Measurements from ENCODE around the gene DIP2C. TPM values are rescaled to one million over a fixed set of nuclear protein-coding genes. Genes with fewer than 3 reads are reported as not detected.
"Not testable (repeated sequence)": the region's sequence is repeated elsewhere in the genome, so short reads cannot be mapped to it uniquely, and the experiment has no call there.

The DIP2C gene
- total RNA-seq, 4 donors from 2014 or later: 2.4 to 14.9 (median 6.1) TPM

DNA sequence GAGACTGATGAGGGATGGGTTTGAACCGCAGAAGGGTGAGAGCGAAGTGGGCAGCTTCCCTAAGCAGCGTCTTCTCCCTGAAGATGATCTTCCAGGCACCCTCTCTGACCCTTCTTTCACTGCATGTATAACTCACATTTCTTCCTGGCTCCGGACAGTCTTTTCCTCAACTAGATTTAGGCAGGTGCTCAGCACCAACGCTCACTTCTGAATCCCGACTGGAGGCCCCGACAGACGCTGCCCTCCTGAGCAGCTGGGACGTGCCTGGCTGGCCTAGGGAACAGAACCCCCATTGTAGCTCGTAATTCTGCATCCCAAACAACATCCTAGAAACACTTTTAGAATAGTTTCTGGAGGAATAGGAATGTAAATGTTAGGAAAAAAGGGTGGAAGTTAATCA is 206.6 kb downstream of the DIP2C start:
- Histone ChIP-seq H3K27me3 (no peaks in the 10 kb centered on the region), H3K4me3 (no peak overlapping the region), H3K27ac (peak overlapping the region in 2 of 4 donors; percentile 18 to 48), H3K36me3 (no peaks in the 10 kb centered on the region), H3K9me3 (no peaks in the 10 kb centered on the region), H3K4me1 (peaks cover 7 to 58% (median 18%) of the 10 kb centered on the region in 3 donors)
- intact Hi-C loops (cut with DNase I): no loop called here
- no peak for DNase-seq
- WGBS, 2 donors: 85 to 92% methylated on average over 6 to 9 of the region's 10 CpGs
- TF ChIP-seq, protein P1, sequence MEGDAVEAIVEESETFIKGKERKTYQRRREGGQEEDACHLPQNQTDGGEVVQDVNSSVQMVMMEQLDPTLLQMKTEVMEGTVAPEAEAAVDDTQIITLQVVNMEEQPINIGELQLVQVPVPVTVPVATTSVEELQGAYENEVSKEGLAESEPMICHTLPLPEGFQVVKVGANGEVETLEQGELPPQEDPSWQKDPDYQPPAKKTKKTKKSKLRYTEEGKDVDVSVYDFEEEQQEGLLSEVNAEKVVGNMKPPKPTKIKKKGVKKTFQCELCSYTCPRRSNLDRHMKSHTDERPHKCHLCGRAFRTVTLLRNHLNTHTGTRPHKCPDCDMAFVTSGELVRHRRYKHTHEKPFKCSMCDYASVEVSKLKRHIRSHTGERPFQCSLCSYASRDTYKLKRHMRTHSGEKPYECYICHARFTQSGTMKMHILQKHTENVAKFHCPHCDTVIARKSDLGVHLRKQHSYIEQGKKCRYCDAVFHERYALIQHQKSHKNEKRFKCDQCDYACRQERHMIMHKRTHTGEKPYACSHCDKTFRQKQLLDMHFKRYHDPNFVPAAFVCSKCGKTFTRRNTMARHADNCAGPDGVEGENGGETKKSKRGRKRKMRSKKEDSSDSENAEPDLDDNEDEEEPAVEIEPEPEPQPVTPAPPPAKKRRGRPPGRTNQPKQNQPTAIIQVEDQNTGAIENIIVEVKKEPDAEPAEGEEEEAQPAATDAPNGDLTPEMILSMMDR (IDR thresholded peaks at IDR 0.05): no peak
- TF ChIP-seq POLR2A (IDR thresholded peaks at IDR 0.05): no peak

DNA sequence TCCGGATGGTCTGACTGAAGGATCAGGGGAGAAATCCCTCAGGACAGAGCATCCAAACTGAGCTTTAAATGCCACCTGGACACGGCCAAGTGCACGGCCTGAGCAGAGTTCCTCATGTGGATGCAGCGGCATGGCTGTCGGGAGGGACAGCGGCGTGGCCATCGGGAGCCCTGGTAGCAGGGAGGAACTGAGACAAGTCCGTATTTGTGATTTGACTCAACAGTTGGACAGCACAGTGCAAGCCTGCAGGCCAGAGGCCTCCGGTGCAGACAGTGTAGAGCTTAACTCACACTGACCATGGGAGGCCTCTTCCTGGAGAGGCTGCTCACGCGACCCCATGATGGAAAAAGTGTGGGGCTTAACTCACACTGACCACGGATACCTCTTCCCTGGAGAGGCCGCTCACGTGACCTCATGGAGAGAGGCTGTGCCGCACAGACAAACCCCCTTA is 207.4 kb downstream of the DIP2C start:
- 88 to 91% methylated on average over 6 to 8 of the region's 16 CpGs for WGBS, 2 donors
- Histone ChIP-seq H3K27ac (peak overlapping the region in 3 of 4 donors; percentile 18 to 48 (median 31)), H3K9me3 (no peaks in the 10 kb centered on the region), H3K4me1 (peaks cover 7 to 56% (median 18%) of the 10 kb centered on the region in 3 donors), H3K27me3 (no peaks in the 10 kb centered on the region), H3K4me3 (no peak overlapping the region), H3K36me3 (no peaks in the 10 kb centered on the region)
- intact Hi-C loops (cut with DNase I): no loop called here
- no peak for DNase-seq
- no peak for TF ChIP-seq POLR2A (IDR thresholded peaks at IDR 0.05)
- TF ChIP-seq, protein P1 (IDR thresholded peaks at IDR 0.05): no peak

DNA sequence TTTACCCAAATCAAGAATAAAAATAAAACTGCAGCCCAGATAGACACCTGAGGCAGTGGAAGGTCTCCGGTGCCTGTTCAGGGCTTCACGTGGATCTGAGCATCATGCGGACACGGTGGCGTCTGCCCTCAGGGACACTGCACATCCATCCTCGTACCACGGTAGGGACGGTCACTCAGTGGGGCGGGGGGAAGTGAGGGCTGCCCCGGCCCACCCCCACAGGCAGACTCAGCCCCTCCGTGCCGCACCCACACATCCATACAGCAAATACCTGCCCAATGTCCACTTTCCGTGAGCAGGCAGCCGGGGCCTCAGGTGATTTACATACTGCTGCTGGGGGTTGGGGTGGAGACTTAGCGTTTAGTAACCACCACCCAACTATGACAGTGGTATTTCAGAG is 207.8 kb downstream of the DIP2C start:
- TF ChIP-seq, protein P1 (IDR thresholded peaks at IDR 0.05): no peak
- TF ChIP-seq POLR2A (IDR thresholded peaks at IDR 0.05): no peak
- H3K27ac ChIP-seq: peak overlapping the region in 3 of 4 donors; percentile 3 to 48 (median 18)

DNA sequence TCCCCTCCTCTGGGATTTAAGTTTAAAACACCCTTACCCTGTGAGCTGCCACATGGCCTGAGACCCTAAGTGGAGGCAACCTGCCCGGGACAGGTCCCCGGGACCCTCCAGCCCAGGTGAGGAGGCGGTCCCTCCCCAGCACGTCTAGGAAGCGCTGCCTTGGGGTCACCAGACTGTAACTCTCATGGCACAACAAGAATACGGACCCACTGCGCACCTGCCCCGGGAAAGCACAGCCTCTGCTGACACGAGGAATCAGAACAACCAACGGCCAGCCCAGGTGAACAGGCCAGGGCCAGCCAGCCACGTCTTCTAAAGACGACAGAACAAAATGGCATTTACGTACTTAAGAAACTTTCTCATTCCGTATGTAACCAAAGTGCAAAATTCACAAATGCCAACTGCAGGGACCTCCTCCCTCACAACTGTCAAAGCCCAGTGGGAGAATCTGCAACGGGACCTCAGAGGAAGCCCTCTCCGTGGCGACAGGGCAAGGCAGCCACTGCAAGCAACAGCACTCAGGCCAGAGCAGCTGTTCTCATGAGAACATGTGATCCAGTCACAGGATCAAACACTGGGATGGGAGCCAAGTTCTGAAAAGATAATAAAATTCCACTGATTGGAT is 208.4 kb downstream of the DIP2C start:
- Histone ChIP-seq H3K4me1 (peaks cover 7 to 48% (median 8%) of the 10 kb centered on the region in 3 donors), H3K27me3 (no peaks in the 10 kb centered on the region), H3K36me3 (no peaks in the 10 kb centered on the region), H3K4me3 (no peak overlapping the region), H3K27ac (peak overlapping the region in 2 of 4 donors; percentile 3 to 48), H3K9me3 (no peaks in the 10 kb centered on the region)
- TF ChIP-seq POLR2A (IDR thresholded peaks at IDR 0.05): no peak
- TF ChIP-seq, protein P1 (IDR thresholded peaks at IDR 0.05): no peak
- intact Hi-C loops (cut with DNase I): no loop called here
- WGBS, 2 donors: 56 to 84% methylated on average over 6 to 14 of the region's 17 CpGs
- no peak for DNase-seq

More for the DNA sequence above, 207.8 kb downstream of the DIP2C start:
- intact Hi-C loops (cut with DNase I): no loop called here
- Histone ChIP-seq H3K36me3 (no peaks in the 10 kb centered on the region), H3K4me1 (peaks cover 7 to 52% (median 14%) of the 10 kb centered on the region in 3 donors), H3K4me3 (no peak overlapping the region), H3K27me3 (no peaks in the 10 kb centered on the region), H3K9me3 (no peaks in the 10 kb centered on the region)
- 89% methylated on average over 14 of the region's 15 CpGs; no CpG with 5 or more reads in 1 of the 2 donors for WGBS, 2 donors
- DNase-seq: no peak

DNA sequence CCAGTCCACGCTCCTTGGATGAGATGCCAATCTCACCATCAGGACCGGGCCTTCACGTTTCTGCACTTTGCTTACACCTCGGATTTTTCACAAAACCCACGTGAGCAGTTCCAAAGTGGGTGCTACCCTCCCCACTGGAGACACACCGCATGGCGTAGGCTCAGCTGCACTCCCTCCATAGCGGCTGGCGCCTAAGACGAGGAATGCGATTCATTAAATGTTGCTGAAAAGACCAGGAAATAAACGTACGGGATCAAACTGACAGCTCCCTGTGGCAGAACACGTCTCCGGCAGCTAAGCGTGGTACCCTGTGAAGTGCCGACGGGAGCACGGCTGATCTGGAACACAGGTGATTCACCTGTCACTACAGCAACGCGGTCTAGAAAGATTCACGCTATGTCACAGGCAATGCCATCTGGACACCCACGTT is 209.0 kb downstream of the DIP2C start:
- Histone ChIP-seq H3K36me3 (no peaks in the 10 kb centered on the region), H3K4me1 (peaks cover 2 to 44% (median 3%) of the 10 kb centered on the region in 3 donors), H3K27ac (peak overlapping the region in 1 of 4 donors; percentile 48), H3K9me3 (no peaks in the 10 kb centered on the region), H3K27me3 (no peaks in the 10 kb centered on the region), H3K4me3 (no peak overlapping the region)
- intact Hi-C loops (cut with DNase I): no loop called here
- TF ChIP-seq POLR2A (IDR thresholded peaks at IDR 0.05): no peak
- TF ChIP-seq, protein P1 (IDR thresholded peaks at IDR 0.05): no peak
- 96 to 97% methylated on average over 22 of the region's 23 CpGs for WGBS, 2 donors
- no peak for DNase-seq

DNA sequence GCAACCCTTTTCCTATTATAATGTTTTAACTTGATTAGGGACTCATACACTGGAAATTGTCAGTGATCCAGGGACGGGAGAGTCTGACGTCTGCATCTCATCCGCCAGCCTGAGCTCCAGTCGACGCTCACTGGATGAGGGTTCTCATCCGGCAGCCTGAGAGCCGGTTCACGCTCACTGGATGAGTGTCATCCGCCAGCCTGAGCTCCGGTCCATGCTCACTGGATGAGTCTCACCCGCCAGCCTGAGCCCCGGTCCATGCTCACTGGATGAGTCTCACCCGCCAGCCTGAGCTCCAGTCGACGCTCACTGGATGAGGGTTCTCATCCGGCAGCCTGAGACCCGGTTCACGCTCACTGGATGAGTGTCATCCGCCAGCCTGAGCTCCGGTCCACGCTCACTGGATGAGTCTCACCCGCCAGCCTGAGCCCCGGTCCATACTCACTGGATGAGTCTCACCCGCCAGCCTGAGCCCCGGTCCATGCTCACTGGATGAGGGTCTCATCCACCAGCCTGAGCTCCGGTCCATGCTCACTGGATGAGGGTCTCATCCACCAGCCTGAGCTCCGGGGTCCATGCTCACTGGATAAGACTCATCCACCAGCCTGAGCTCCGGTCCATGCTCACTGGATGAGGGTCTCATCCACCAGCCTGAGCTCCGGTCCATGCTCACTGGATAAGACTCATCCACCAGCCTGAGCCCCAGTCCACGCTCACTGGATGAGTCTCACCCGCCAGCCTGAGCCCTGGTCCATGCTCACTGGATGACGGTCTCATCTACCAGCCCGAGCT is 209.6 kb downstream of the DIP2C start:
- H3K27me3 ChIP-seq; DNase-seq; H3K27ac ChIP-seq; intact Hi-C loops (cut with DNase I); H3K4me3 ChIP-seq; H3K9me3 ChIP-seq; H3K36me3 ChIP-seq: not testable (repeated sequence)
- 93 to 96% methylated on average over 5 to 30 of the region's 33 CpGs for WGBS, 2 donors
- peaks cover 0 to 38% (median 0%) of the 10 kb centered on the region in 3 donors for H3K4me1 ChIP-seq
